T47D (cell line): Measurements from ENCODE around the gene TTLL11.
A peak's percentile ranks its signal among the peaks of the same experiment; 100 is the strongest.

Experiments used
- DNase-seq, 2 experiments: peaks; one replicate each; pipeline versions ENCODE4 v3.0.0 to v3.0.0-alpha.2; 2011 to 2012; ENCODE audit warnings: low read depth in 1 of 2, low spot score in 1 of 2
- JUND ChIP-seq: IDR thresholded peaks from 2 replicates; pipeline ENCODE4 v1.6.1; 2012; ENCODE audit warnings: low read depth
- in situ Hi-C: cut with HindIII; loops from 2 replicates; pipeline ENCODE4 v1.10.0; 2016; ENCODE audit warnings: low sequenced_read_pairs, low pct_unique_long_range_greater_than_20kb

TTLL11 gene

GRCh38 chr9:122057211-122057610, 35.9 kb downstream of the TTLL11 start:
- in situ Hi-C loops = no loop called here
- TF ChIP-seq JUND = no peak
- no peak for DNase-seq

GRCh38 chr9:122056484-122056883, 36.6 kb downstream of the TTLL11 start:
- DNase-seq = peak; percentile 33 to 79
- TF ChIP-seq JUND = no peak

GRCh38 chr9:122055701-122056100, 37.4 kb downstream of the TTLL11 start:
- TF ChIP-seq JUND = no peak
- in situ Hi-C loops = no loop called here
- DNase-seq = no peak

More at GRCh38 chr9:122056484-122056883, 36.6 kb downstream of the TTLL11 start:
- in situ Hi-C loops = no loop called here

GRCh38 chr9:122053567-122054350, 39.3 kb downstream of the TTLL11 start:
- no peak for TF ChIP-seq JUND
- no peak for DNase-seq
- in situ Hi-C loops = no loop called here

DNA sequence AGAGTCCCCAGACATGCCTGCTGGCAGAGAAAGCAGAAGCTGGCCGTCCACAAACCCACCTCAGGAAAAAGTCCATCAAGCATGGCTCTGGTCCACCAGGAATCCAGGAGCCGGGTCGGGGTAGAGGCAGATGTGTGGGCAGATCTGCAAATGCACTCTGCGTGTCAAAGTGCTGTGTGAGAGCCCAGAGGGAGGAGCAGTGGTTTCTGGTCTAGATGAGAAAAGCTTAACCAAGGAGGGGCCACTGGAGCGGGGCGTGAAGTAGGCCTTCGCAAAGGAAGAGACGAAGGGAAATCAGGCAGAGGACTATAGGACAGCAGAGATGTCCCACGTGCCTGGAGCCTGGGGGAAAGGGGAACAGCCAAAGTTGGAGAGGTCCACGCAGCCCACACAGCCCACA, 40.0 kb downstream of the TTLL11 start:
- in situ Hi-C loops = no loop called here
- no peak for TF ChIP-seq JUND
- DNase-seq = no peak

DNA sequence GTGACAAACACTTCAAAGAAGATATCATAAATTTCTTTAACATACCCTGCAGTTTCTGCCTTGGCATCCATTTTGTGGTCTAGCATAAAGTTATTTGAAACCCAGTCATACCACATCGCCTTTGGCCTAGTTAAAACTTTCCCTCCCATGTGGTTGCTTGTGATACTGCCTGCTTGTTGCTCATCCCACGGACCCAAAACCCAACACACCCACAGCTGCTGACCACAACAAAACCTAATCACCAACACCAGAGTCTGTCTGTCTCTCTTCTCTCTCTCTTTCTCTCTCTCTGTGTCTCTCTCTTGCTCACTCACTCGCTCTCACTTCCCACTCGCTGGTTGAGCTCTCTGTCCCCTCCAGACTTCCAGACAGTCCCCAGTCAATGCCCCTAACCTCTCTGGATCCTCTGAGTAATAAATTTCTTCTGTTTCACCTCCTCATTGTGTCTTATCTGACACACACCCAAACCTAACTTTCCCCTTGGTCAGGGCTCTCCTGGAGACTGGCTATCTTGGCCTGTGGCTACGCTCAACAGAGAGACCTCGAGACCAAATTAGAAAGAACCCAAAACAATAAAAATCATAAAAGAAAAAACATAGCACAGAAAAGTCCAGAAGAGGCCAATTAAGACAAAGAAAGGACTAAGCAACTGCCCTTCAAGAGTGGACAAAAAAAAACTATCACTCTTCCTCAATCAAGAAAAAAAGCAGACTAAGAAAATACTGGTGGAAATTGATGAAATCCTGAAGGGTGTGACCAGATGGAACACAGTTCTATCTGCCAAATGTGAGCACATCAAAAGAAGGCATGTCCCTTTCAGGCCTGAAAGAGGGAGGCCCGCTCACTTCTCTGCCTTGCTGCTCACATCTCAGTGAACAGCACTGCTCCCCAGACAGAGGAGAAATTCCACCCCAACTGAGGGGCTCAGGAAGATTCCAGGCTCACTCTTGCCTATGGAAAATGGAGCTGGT, 41.5 kb downstream of the TTLL11 start:
- TF ChIP-seq JUND = no peak
- DNase-seq = no peak
- in situ Hi-C loops = no loop called here

- DNase-seq = no peak
- no peak for TF ChIP-seq JUND
- in situ Hi-C loops = no loop called here
These were observed 42.9 kb downstream of the TTLL11 start for GRCh38 chr9:122050167-122050566.

DNA sequence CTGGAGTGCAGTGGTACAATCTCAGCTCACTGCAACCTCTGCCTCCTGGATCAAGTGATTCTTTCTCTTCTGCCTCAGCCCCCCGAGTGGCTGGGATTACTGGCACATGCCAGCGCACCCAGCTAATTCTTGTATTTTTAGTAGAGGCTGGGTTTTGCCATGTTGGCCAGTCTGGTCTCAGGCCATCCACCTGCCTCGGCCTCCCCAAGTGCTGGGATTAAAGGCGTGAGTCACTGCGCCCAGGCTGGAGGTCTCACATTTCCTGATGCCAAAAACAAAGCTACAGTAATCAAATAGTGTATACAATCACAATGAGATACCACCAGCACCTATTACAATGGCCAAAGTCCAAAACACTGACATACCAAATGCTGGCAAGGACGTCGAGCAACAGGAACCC, 51.1 kb downstream of the TTLL11 start:
- DNase-seq = no peak
- no peak for TF ChIP-seq JUND

GRCh38 chr9:122040561-122041242, 52.4 kb downstream of the TTLL11 start:
- no peak for DNase-seq
- in situ Hi-C loops = no loop called here
- TF ChIP-seq JUND = no peak

More for the DNA sequence above, 51.1 kb downstream of the TTLL11 start:
- in situ Hi-C loops = no loop called here

GRCh38 chr9:122039234-122039633, 53.9 kb downstream of the TTLL11 start:
- no peak for TF ChIP-seq JUND
- in situ Hi-C loops = no loop called here
- no peak for DNase-seq

- in situ Hi-C loops = no loop called here
- TF ChIP-seq JUND = no peak
- no peak for DNase-seq
These were observed 56.1 kb downstream of the TTLL11 start for GRCh38 chr9:122036988-122037387.

DNA sequence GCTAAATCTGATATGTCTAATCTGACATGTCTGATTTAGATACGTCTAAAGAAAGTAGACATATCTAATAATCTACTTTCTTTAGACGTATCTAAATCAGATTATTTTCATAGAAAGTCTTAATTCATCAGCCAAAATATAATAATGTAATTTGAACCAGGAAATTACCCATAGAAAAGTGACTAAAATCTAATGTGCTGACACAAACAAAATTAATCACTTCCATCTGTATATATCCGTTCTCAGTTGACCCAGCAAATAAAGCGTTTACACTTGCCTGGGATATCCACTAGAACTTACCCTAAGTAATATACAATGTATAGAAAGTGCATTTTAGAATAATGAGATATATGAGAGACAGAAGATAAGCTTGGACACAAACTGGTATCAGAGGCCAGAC, 56.7 kb downstream of the TTLL11 start:
- in situ Hi-C loops = no loop called here

More for the DNA sequence above, 56.7 kb downstream of the TTLL11 start:
- DNase-seq = no peak
- TF ChIP-seq JUND = no peak
